CD4-positive, CD25-positive, alpha-beta regulatory T cell (primary cell): ENCODE data around the gene CLCN6. TPM values are rescaled to one million over a fixed set of nuclear protein-coding genes. Genes with fewer than 3 reads are reported as not detected.
"Not testable (repeated sequence)": the region's sequence is repeated elsewhere in the genome, so short reads cannot be mapped to it uniquely, and the experiment has no call there.

Source experiments
- ATAC-seq, 2 donors: fragments of 150-1000 bp; cut with Tn5 transposase; one replicate each; pipeline ENCODE4 v1.10.0; 2021; ENCODE audit warnings: low read depth in 2 of 2, moderate number of reproducible peaks in 2 of 2, moderate library complexity in 1 of 2
- DNase-seq, 3 donors: peaks; one replicate each; pipeline versions ENCODE4 v3.0.0 to v3.0.0-alpha.2; 2012 to 2022; ENCODE audit warnings: mixed read lengths in 1 of 3
- H3K27ac ChIP-seq: one replicate; pipeline ENCODE4 v1.7.0; 2013; ENCODE audit warnings: mild to moderate bottlenecking, low read length; ENCODE audit not compliant: insufficient read depth, poor library complexity, severe bottlenecking
- H3K27me3 ChIP-seq: one replicate; pipeline ENCODE4 v1.7.0; 2013; ENCODE audit warnings: low read length; ENCODE audit not compliant: control insufficient read depth, insufficient read depth
- H3K36me3 ChIP-seq: one replicate; pipeline ENCODE4 v1.7.0; 2013; ENCODE audit warnings: mild to moderate bottlenecking, low read length, moderate library complexity; ENCODE audit not compliant: control insufficient read depth, insufficient read depth
- H3K4me1 ChIP-seq: 2 replicates; pipeline ENCODE4 v1.7.0; 2013; ENCODE audit warnings: mild to moderate bottlenecking, low read length; ENCODE audit not compliant: insufficient read depth, control insufficient read depth, poor library complexity, severe bottlenecking
- H3K4me3 ChIP-seq: one replicate; pipeline ENCODE4 v1.7.0; 2013; ENCODE audit warnings: low read depth, mild to moderate bottlenecking, low read length, moderate library complexity
- H3K9me3 ChIP-seq, 2 experiments: 1 replicate in 1 of 2; 2 replicates in 1 of 2; pipeline ENCODE4 v1.7.0; 2013; ENCODE audit warnings: low read length in 2 of 2, mild to moderate bottlenecking in 1 of 2, moderate library complexity in 1 of 2; ENCODE audit not compliant: control insufficient read depth in 2 of 2
- H3K27ac Mint-ChIP-seq, 3 donors: one replicate each; pipeline ENCODE4 v1.8.0; 2020 to 2022; ENCODE audit warnings: mild to moderate bottlenecking in 3 of 3, mixed read lengths in 3 of 3, moderate library complexity in 2 of 3
- H3K27me3 Mint-ChIP-seq: one replicate; pipeline ENCODE4 v1.8.0; 2022; ENCODE audit warnings: mild to moderate bottlenecking, mixed read lengths
- H3K36me3 Mint-ChIP-seq: one replicate; pipeline ENCODE4 v1.8.0; 2020; ENCODE audit warnings: mixed read lengths
- H3K4me1 Mint-ChIP-seq, 4 donors: one replicate each; pipeline ENCODE4 v1.8.0; 2020 to 2022; ENCODE audit warnings: mixed read lengths in 4 of 4, mild to moderate bottlenecking in 1 of 4
- H3K4me3 Mint-ChIP-seq, 4 donors: one replicate each; pipeline ENCODE4 v1.8.0; 2020 to 2022; ENCODE audit warnings: mild to moderate bottlenecking in 4 of 4, mixed read lengths in 4 of 4, moderate library complexity in 3 of 4
- H3K9me3 Mint-ChIP-seq, 7 donors: one replicate each; pipeline ENCODE4 v1.8.0; 2020 to 2022; ENCODE audit warnings: mixed read lengths in 7 of 7, mild to moderate bottlenecking in 3 of 7, moderate library complexity in 2 of 7
- polyA plus RNA-seq, 4 donors: library from polyadenylated mRNA; unstranded; fragments of 300-500 nt; fragmentation: Illumina TruSeq; gene quantifications; one replicate each; pipeline ENCODE4 v1.2.3, GENCODE V29; 2021
- total RNA-seq: library from RNA; stranded (reverse); gene quantifications from one replicate; pipeline ENCODE4 v1.2.3, GENCODE V29; 2022

Gene CLCN6
- total and polyA plus RNA-seq, 5 donors from 2014 or later, result 1.6 to 13.5 (median 2.4) TPM

DNA sequence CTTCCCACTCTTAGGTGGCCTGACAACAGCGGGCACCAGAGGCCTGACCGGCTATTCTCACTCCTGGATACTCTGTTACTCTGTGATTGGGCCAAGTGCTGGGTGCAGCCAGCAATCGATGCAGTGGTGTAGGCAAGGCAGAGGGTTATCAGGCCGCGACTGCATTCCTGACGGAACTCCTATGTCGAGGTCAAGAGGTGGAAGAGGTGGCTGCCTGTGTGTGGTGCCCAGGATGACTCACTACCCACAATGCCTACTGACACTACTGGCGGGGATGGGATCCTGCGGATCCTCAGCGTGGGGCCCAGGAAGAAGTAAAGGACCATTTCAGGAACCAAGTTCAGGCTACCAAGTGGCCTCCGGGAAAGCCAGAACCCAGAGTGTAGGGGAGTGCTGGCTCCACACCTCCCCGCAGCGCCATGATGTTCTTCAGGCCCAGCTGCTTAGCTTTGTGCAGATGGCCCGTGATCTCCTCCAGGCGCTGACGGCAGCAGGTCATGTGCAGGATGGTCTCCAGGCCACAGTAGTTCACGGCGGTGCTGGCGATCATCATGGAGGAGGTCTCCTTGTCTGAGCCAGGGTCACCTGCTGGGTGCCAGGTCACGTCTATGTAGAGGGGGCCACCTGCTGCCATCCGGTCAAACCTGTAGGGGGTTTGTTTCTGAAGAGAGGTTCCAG is 5.1 kb upstream of the CLCN6 start:
- H3K9me3 Mint-ChIP-seq, result peaks cover 0 to 2% (median 0%) of the 10 kb centered on the region in 7 donors
- Histone ChIP-seq H3K36me3 (peaks cover 32% of the 10 kb centered on the region), H3K4me1 (peaks cover 37% of the 10 kb centered on the region), H3K9me3 (no peaks in the 10 kb centered on the region), H3K4me3 (no peak overlapping the region), H3K27me3 (no peaks in the 10 kb centered on the region), H3K27ac (no peak overlapping the region)
- H3K36me3 Mint-ChIP-seq, result peaks cover 11% of the 10 kb centered on the region
- peak overlapping the region in 2 of 4 donors; percentile 41 to 99 for H3K4me3 Mint-ChIP-seq
- DNase-seq (no peak), ATAC-seq (no peak)
- H3K4me1 Mint-ChIP-seq, result peaks cover 0 to 41% (median 22%) of the 10 kb centered on the region in 4 donors
- H3K27me3 Mint-ChIP-seq, result no peaks in the 10 kb centered on the region
- H3K27ac Mint-ChIP-seq, result peak overlapping the region in 1 of 3 donors; percentile 63

DNA sequence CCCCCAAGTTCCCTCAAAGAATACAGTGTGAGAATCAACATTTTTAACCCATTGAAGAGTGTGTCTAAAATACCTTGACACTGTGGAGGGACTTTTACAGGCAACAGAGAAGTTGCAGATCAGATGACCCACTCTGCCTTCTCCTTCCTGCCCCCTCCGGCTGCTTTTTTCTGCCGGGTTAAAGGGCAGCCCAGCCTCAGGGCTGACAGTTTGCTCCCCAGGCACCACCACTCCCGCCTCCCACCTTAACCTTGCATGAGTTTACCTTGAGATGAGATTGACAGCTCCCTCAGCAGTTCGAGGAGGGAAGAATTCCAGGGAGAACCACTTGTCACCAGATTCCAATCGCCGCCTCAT is 3.4 kb upstream of the CLCN6 start:
- H3K4me1 Mint-ChIP-seq, result peaks cover 12 to 58% (median 36%) of the 10 kb centered on the region in 4 donors
- peak overlapping the region; percentile 5 to 96 (median 93) for H3K27ac Mint-ChIP-seq
- H3K9me3 Mint-ChIP-seq, result peaks cover 0 to 2% (median 0%) of the 10 kb centered on the region in 7 donors
- Histone ChIP-seq H3K9me3 (no peaks in the 10 kb centered on the region), H3K27ac (peak overlapping the region; percentile 63), H3K4me1 (peaks cover 50% of the 10 kb centered on the region), H3K27me3 (no peaks in the 10 kb centered on the region), H3K4me3 (peak overlapping the region; percentile 66), H3K36me3 (peaks cover 27% of the 10 kb centered on the region)
- peak overlapping the region; percentile 24 to 100 (median 98) for H3K4me3 Mint-ChIP-seq
- peaks cover 8% of the 10 kb centered on the region for H3K36me3 Mint-ChIP-seq
- ATAC-seq (no peak), DNase-seq (peak in 1 of 3 donors; percentile 24)
- no peaks in the 10 kb centered on the region for H3K27me3 Mint-ChIP-seq

DNA sequence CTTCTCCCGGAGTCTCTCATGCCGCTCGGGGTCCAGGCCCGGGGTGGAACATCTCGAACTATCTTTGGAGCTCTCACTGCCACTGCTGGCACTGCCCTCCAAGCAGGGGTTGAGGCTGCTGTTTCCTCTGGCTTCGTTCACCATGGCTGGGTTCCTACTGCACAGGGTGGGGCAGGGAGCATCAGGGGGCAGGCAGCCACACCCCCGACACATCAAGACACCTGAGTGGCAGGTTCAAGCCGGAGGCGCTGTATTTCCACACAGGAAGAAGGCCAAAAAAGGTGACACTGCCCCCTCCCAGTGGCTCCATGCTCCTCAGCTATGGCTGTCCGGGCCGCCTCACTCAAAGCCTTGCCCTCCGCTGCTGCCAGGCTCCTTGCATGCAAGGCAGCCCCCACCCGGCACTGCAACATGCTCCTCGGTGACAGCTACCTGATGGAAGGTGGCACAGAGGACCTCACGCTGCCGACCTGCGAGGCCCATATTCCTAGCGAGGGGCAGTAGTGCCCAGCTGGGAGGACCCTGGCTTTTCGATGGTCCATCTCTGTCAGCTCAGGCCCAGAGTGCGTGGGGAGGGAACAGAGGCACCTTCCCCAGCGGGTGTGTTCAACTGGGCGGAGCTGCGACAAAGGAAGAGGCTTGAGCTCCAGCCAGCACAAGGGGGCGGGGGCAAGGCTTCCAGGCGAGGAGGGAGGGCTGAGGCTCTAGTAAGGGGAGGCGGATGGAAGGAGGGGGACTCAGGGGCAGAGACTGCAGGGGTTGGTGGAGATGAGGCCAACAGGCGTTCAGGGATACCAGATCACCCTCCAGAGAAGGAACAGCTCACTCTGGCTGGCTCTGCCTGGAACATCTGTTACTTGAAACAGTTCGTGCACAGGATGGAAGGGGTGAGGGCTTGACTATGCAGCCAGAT is 2.8 kb upstream of the CLCN6 start:
- Histone ChIP-seq H3K4me1 (peaks cover 50% of the 10 kb centered on the region), H3K36me3 (peaks cover 24% of the 10 kb centered on the region), H3K4me3 (peak overlapping the region; percentile 66), H3K9me3 (no peaks in the 10 kb centered on the region), H3K27ac (peak overlapping the region; percentile 63), H3K27me3 (no peaks in the 10 kb centered on the region)
- ATAC-seq, result peak; percentile 14 to 23
- H3K27me3 Mint-ChIP-seq, result no peaks in the 10 kb centered on the region
- peaks cover 0 to 2% (median 0%) of the 10 kb centered on the region in 7 donors for H3K9me3 Mint-ChIP-seq
- peak overlapping the region; percentile 95 to 100 (median 98) for H3K4me3 Mint-ChIP-seq
- H3K4me1 Mint-ChIP-seq, result peaks cover 18 to 63% (median 41%) of the 10 kb centered on the region in 4 donors
- peak; percentile 65 to 86 (median 71) for DNase-seq
- H3K36me3 Mint-ChIP-seq, result peaks cover 8% of the 10 kb centered on the region
- peak overlapping the region; percentile 71 to 96 (median 93) for H3K27ac Mint-ChIP-seq

DNA sequence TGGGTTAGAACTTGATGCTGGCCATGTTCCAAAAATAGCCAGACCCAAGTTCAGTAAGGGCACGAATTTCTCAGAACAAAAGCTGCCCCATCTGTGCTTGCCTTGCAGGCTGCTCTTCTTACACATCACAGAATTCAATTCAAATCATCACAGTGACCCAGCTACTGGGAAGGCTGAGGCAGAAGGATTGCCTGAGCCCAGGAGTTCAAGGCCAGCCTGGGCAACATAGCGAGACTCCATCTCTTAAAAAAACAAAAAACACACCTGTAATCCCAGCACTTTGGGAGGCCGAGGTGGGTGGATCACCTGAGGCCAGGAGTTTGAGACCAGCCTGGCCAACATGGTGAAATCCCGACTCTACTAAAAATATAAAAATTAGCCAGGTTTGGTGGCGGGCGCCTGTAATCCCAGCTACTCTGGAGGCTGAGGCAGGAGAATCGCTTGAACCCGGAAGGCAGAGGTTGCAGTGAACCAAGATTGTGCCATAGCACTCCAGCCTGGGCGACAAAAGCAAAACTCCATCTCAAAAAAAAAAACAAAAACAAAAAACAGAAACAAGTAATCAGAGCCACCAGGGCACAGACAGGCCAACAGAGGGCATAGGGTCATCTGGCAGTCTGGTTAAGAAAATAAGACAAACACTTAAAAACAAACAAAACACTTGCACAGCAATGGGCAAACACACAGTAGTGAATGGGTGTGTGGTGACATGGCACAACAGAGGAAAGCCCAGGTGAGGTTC is 1.9 kb upstream of the CLCN6 start:
- H3K36me3 Mint-ChIP-seq, H3K27me3 ChIP-seq, ATAC-seq, H3K27me3 Mint-ChIP-seq, H3K9me3 Mint-ChIP-seq, H3K9me3 ChIP-seq, DNase-seq: not testable (repeated sequence)
- Mint-ChIP-seq H3K4me1 (peaks cover 23 to 66% (median 45%) of the 10 kb centered on the region in 4 donors), H3K27ac (peak overlapping the region; percentile 82 to 96 (median 93)), H3K4me3 (peak overlapping the region; percentile 98 to 100 (median 100))
- Histone ChIP-seq H3K4me1 (peaks cover 50% of the 10 kb centered on the region), H3K4me3 (peak overlapping the region; percentile 66), H3K36me3 (peaks cover 19% of the 10 kb centered on the region), H3K27ac (peak overlapping the region; percentile 89)

DNA sequence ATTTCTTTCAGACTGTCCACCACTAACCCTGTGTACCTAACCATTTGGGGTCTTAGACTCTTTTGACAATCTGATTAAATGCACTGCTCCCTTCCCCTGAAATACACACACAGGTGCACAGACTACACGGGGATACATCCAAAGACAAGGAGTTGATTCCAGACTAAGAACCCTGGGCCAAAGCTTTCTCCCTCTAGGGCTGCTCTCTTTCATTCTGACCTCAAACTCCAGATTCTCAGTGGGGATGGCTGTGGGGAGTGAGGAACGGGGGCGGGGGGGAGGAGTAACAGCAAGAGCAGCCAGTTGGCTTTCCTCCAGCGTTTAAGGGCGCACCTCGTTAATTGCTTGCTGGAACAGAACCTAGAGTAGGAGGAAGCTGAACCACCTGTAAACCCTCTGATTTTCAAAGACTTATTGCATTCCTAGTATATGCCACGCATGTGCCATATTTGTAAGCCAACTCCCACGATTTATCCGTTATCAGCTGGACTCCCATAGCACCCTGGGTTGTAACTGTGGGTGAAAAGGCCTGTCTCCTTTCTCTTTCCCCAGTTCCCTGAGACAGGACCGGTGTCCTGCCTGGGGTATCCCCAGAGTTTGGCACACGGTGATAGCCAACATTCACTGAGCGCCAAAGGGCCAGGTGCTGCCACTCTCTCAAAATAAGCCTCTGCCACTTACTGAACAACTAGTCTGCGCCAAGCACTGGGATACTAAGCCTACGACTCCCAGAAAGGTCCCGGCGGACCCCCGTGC is 1.1 kb upstream of the CLCN6 start:
- no peaks in the 10 kb centered on the region for H3K27me3 Mint-ChIP-seq
- ATAC-seq (no peak), DNase-seq (peak in 2 of 3 donors; percentile 3 to 26)
- Histone ChIP-seq H3K4me1 (peaks cover 50% of the 10 kb centered on the region), H3K27ac (peak overlapping the region; percentile 89), H3K9me3 (no peaks in the 10 kb centered on the region), H3K4me3 (peak overlapping the region; percentile 83), H3K27me3 (no peaks in the 10 kb centered on the region), H3K36me3 (peaks cover 15% of the 10 kb centered on the region)
- peak overlapping the region; percentile 70 to 96 (median 82) for H3K27ac Mint-ChIP-seq
- H3K9me3 Mint-ChIP-seq, result peaks cover 0 to 2% (median 0%) of the 10 kb centered on the region in 7 donors
- H3K36me3 Mint-ChIP-seq, result peaks cover 8% of the 10 kb centered on the region
- H3K4me3 Mint-ChIP-seq, result peak overlapping the region; percentile 98 to 100 (median 100)
- H3K4me1 Mint-ChIP-seq, result peaks cover 23 to 66% (median 45%) of the 10 kb centered on the region in 4 donors

DNA sequence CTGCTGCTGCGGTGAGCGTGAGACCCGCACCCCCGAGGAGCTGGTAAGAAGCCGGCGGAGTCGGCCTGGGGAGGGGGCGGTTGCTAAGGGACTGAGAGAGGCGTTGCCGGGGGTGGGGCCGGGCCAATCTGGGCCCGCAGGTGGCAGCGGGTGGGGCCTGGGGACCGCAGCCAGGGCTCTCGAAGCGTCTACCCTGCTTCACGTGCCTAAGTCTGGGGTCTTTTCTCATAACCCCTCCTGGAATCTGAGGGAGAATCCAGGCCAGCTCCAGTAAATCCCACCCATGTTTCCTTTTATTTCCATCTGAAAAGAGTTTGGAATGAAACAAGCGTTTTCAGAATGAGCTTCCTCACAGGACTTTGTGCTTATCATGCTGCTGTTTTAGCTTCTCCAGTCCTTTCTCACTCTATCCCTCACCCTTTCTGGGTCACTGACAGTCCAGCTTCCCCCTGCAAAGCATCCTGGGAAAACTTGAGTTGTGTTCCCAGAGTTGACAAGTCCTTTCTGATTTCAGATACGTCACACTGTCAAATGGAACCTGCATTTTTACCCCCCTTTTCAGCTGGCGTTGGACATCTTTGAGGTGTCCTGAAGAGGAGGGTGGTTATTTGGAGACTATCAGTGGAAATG is 431 bp downstream of the CLCN6 start:
- peak overlapping the region; percentile 98 to 100 (median 100) for H3K4me3 Mint-ChIP-seq
- peaks cover 5% of the 10 kb centered on the region for H3K36me3 Mint-ChIP-seq
- peaks cover 23 to 64% (median 45%) of the 10 kb centered on the region in 4 donors for H3K4me1 Mint-ChIP-seq
- ATAC-seq (peak; percentile 51 to 62), DNase-seq (no peak)
- H3K4me3 ChIP-seq, result peak overlapping the region; percentile 87
- peaks cover 50% of the 10 kb centered on the region for H3K4me1 ChIP-seq
- H3K9me3 Mint-ChIP-seq, result no peaks in the 10 kb centered on the region
- peak overlapping the region; percentile 94 to 98 (median 96) for H3K27ac Mint-ChIP-seq
- peaks cover 2% of the 10 kb centered on the region for H3K36me3 ChIP-seq
- no peaks in the 10 kb centered on the region for H3K27me3 ChIP-seq
- H3K27ac ChIP-seq, result peak overlapping the region; percentile 89
- H3K27me3 Mint-ChIP-seq, result no peaks in the 10 kb centered on the region
- no peaks in the 10 kb centered on the region for H3K9me3 ChIP-seq
